ENCODE results near the gene CLDN5.

The CLDN5 gene

DNA sequence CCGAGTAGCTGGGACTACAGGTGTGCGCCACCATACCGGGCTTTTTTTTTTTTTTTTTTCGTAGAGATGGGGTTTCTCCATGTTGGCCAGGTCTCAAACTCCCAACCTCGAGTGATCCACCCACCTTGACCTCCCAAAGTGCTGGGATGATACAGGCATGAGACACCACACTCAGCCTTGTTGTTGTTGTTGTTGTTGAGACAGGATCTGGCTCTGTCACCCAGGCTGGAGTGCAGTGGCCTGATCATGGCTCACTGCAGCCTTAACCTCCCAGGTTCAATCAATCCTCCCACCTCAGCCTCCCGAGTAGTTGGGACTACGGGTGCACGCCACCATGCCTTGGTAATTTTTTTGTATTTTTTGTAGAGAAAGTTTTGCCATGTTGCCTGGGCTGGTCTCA, 23.4 kb upstream of the CLDN5 start:
- Histone ChIP-seq H3K9me3 (replicated peaks; ENCODE audit: insufficient read depth, low read length) (no peaks in the 10 kb centered on the region), H3K4me2 (ENCODE audit: low read depth, low read length) (no peak overlapping the region), H3K27me3 (replicated peaks; ENCODE audit: insufficient read depth, low read length) (0 out of 2 replicates have a peak, but pooled peaks cover 8% of the 10 kb centered on the region), H3K79me2 (ENCODE audit: low read length) (no peaks in the 10 kb centered on the region), H2AFZ (ENCODE audit: low read length) (no peak overlapping the region), H3K36me3 (replicated peaks; ENCODE audit: insufficient read depth, low read length) (no peaks in the 10 kb centered on the region), H3F3A (ENCODE audit: insufficient read depth, low read length) (no peaks in the 10 kb centered on the region), H3K4me1 (ENCODE audit: low read length) (no peaks in the 10 kb centered on the region), H3K4me3 (ENCODE audit: low read length) (no peak overlapping the region), H3K9me2 (replicated peaks; ENCODE audit: insufficient read depth, low read length) (no peaks in the 10 kb centered on the region), H3K9ac (ENCODE audit: low read length) (no peak overlapping the region), H4K20me1 (ENCODE audit: insufficient read depth, low read length) (no peaks in the 10 kb centered on the region), H3K27ac (ENCODE audit: low read length) (no peak overlapping the region)
- no peak for TF ChIP-seq EZH2 (optimal IDR thresholded peaks at IDR 0.05; ENCODE audit: low read depth, low read length)
- TF ChIP-seq, protein P1, sequence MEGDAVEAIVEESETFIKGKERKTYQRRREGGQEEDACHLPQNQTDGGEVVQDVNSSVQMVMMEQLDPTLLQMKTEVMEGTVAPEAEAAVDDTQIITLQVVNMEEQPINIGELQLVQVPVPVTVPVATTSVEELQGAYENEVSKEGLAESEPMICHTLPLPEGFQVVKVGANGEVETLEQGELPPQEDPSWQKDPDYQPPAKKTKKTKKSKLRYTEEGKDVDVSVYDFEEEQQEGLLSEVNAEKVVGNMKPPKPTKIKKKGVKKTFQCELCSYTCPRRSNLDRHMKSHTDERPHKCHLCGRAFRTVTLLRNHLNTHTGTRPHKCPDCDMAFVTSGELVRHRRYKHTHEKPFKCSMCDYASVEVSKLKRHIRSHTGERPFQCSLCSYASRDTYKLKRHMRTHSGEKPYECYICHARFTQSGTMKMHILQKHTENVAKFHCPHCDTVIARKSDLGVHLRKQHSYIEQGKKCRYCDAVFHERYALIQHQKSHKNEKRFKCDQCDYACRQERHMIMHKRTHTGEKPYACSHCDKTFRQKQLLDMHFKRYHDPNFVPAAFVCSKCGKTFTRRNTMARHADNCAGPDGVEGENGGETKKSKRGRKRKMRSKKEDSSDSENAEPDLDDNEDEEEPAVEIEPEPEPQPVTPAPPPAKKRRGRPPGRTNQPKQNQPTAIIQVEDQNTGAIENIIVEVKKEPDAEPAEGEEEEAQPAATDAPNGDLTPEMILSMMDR (IDR thresholded peaks at IDR 0.05; ENCODE audit: low read length), result no peak
- TF ChIP-seq EZH2phosphoT487 (IDR thresholded peaks at IDR 0.05; ENCODE audit: low read length), result no peak
- DNase-seq, result no peak

DNA sequence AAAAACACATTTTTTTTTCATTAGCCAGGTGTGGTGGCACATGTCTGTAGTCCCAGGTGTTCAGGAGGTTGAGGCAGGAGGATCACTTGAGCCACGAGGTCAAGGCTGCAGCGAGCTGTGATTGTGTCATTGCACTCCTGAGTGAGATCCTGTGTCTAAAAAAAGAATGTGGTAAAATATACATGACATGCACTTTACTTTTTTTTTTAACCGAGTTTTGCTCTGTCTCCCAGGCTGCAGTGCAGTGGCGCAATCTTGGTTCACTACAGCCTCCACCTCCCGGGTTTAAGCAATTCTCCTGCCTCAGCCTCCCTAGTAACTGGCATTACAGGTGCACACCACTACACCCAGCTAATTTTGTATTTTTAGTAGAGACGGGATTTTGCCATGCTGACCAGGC, 22.5 kb upstream of the CLDN5 start:
- H3K4me1 ChIP-seq (ENCODE audit: low read length), result no peaks in the 10 kb centered on the region
- TF ChIP-seq EZH2phosphoT487 (IDR thresholded peaks at IDR 0.05; ENCODE audit: low read length), result no peak
- TF ChIP-seq, protein P1 (IDR thresholded peaks at IDR 0.05; ENCODE audit: low read length), result no peak
- TF ChIP-seq EZH2 (optimal IDR thresholded peaks at IDR 0.05; ENCODE audit: low read depth, low read length), result no peak
- no peak for DNase-seq

DNA sequence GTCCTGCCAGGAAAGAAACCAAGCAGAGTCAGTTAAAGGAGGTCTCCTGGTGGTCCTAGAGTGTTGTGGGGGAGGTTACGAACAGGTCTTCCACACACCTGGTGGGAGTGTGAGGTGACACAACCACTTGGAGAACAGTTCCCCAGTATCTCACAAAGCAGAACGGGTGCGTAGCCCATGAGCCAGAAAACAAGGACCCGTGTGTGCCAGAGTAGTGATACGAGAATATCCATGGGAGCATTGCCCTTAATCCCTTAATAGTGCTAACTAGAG, 21.7 kb upstream of the CLDN5 start:
- Histone ChIP-seq H3K9me3 (replicated peaks; ENCODE audit: insufficient read depth, low read length) (no peaks in the 10 kb centered on the region), H3K27ac (ENCODE audit: low read length) (no peak overlapping the region), H3K9ac (ENCODE audit: low read length) (no peak overlapping the region), H4K20me1 (ENCODE audit: insufficient read depth, low read length) (no peaks in the 10 kb centered on the region), H3K27me3 (replicated peaks; ENCODE audit: insufficient read depth, low read length) (0 out of 2 replicates have a peak, but pooled peaks cover 8% of the 10 kb centered on the region), H3K4me2 (ENCODE audit: low read depth, low read length) (no peak overlapping the region), H3K79me2 (ENCODE audit: low read length) (no peaks in the 10 kb centered on the region), H3K4me1 (ENCODE audit: low read length) (no peaks in the 10 kb centered on the region), H3K9me2 (replicated peaks; ENCODE audit: insufficient read depth, low read length) (no peaks in the 10 kb centered on the region), H3K4me3 (ENCODE audit: low read length) (no peak overlapping the region), H3F3A (ENCODE audit: insufficient read depth, low read length) (no peaks in the 10 kb centered on the region), H2AFZ (ENCODE audit: low read length) (no peak overlapping the region), H3K36me3 (replicated peaks; ENCODE audit: insufficient read depth, low read length) (no peaks in the 10 kb centered on the region)
- TF ChIP-seq, protein P1 (IDR thresholded peaks at IDR 0.05; ENCODE audit: low read length), result no peak
- TF ChIP-seq EZH2phosphoT487 (IDR thresholded peaks at IDR 0.05; ENCODE audit: low read length) (no peak), EZH2 (optimal IDR thresholded peaks at IDR 0.05; ENCODE audit: low read depth, low read length) (no peak)
- no peak for DNase-seq

More for the DNA sequence above, 22.5 kb upstream of the CLDN5 start:
- H3K9me2 ChIP-seq (replicated peaks; ENCODE audit: insufficient read depth, low read length), result no peaks in the 10 kb centered on the region
- H2AFZ ChIP-seq (ENCODE audit: low read length), result no peak overlapping the region
- no peaks in the 10 kb centered on the region for H4K20me1 ChIP-seq (ENCODE audit: insufficient read depth, low read length)
- no peak overlapping the region for H3K4me2 ChIP-seq (ENCODE audit: low read depth, low read length)
- H3K36me3 ChIP-seq (replicated peaks; ENCODE audit: insufficient read depth, low read length), result no peaks in the 10 kb centered on the region
- H3K27ac ChIP-seq (ENCODE audit: low read length), result no peak overlapping the region
- no peaks in the 10 kb centered on the region for H3K9me3 ChIP-seq (replicated peaks; ENCODE audit: insufficient read depth, low read length)
- 0 out of 2 replicates have a peak, but pooled peaks cover 8% of the 10 kb centered on the region for H3K27me3 ChIP-seq (replicated peaks; ENCODE audit: insufficient read depth, low read length)
- H3K4me3 ChIP-seq (ENCODE audit: low read length), result no peak overlapping the region
- H3F3A ChIP-seq (ENCODE audit: insufficient read depth, low read length), result no peaks in the 10 kb centered on the region
- no peak overlapping the region for H3K9ac ChIP-seq (ENCODE audit: low read length)
- no peaks in the 10 kb centered on the region for H3K79me2 ChIP-seq (ENCODE audit: low read length)
